GM21390 (cell line): ENCODE results near the gene CD300LB.
"Not testable (repeated sequence)": the region's sequence is repeated elsewhere in the genome, so short reads cannot be mapped to it uniquely, and the experiment has no call there.

Source experiments
- ATAC-seq: cut with Tn5 transposase; IDR thresholded peaks from one replicate; pipeline ENCODE4 v1.9.1; 2021; ENCODE audit not compliant: unreplicated experiment

The CD300LB gene

GRCh38 chr17:74531231-74531761 lies at the start of gene CD300LB:
Gene CD300LB, minus strand, starts transcription at chr17:74531475. Its CDS starts 125 bp downstream, at chr17:74531350.
- no peak for ATAC-seq

GRCh38 chr17:74579900-74580299 lies 48.6 kb upstream of the CD300LB start:
- no peak for ATAC-seq

GRCh38 chr17:74578979-74579378 lies 47.7 kb upstream of the CD300LB start:
- no peak for ATAC-seq

- no peak for ATAC-seq
Observed at GRCh38 chr17:74574489-74575142, 43.3 kb upstream of the CD300LB start.

- not testable (repeated sequence) for ATAC-seq
Observed at GRCh38 chr17:74573635-74574034, 42.4 kb upstream of the CD300LB start.

- no peak for ATAC-seq
Observed at GRCh38 chr17:74573169-74573568, 41.9 kb upstream of the CD300LB start.

GRCh38 chr17:74571621-74572270 lies 40.5 kb upstream of the CD300LB start:
- ATAC-seq: no peak

- no peak for ATAC-seq
Observed at GRCh38 chr17:74569020-74570003, 38.0 kb upstream of the CD300LB start.

- ATAC-seq: no peak
Observed at GRCh38 chr17:74568106-74568873, 37.0 kb upstream of the CD300LB start.

GRCh38 chr17:74567397-74567796 lies 36.1 kb upstream of the CD300LB start, which contains the start of gene CD300H:
Gene CD300H, minus strand, starts transcription at chr17:74567509.
- ATAC-seq: no peak

- no peak for ATAC-seq
Observed at GRCh38 chr17:74566132-74566753, 35.0 kb upstream of the CD300LB start.

GRCh38 chr17:74565126-74565525 lies 33.9 kb upstream of the CD300LB start:
- no peak for ATAC-seq

- ATAC-seq: no peak
Observed at GRCh38 chr17:74563358-74563757, 32.1 kb upstream of the CD300LB start.

GRCh38 chr17:74561586-74561985 lies 30.3 kb upstream of the CD300LB start:
- no peak for ATAC-seq

GRCh38 chr17:74558882-74559519 lies 27.7 kb upstream of the CD300LB start:
- no peak for ATAC-seq

GRCh38 chr17:74558402-74558801 lies 27.1 kb upstream of the CD300LB start:
- not testable (repeated sequence) for ATAC-seq

GRCh38 chr17:74555427-74555940 lies 24.2 kb upstream of the CD300LB start:
- no peak for ATAC-seq

- no peak for ATAC-seq
Observed at GRCh38 chr17:74554909-74555308, 23.6 kb upstream of the CD300LB start.

- no peak for ATAC-seq
Observed at GRCh38 chr17:74552037-74552436, 20.8 kb upstream of the CD300LB start.
